Activated CD4-positive, CD25-positive, alpha-beta regulatory T cell treated with anti-CD3 and anti-CD28 coated beads, Interleukin-2, amount 50 U/mL, for 24 hours (primary cell): ENCODE measurements around the gene SH3RF1.

Source experiments
- ATAC-seq, 2 donors: fragments of 150-1000 bp; cut with Tn5 transposase; one replicate each; pipeline ENCODE4 v1.10.0; 2021; ENCODE audit warnings: mild to moderate bottlenecking in 1 of 2, moderate library complexity in 1 of 2

Gene SH3RF1

DNA sequence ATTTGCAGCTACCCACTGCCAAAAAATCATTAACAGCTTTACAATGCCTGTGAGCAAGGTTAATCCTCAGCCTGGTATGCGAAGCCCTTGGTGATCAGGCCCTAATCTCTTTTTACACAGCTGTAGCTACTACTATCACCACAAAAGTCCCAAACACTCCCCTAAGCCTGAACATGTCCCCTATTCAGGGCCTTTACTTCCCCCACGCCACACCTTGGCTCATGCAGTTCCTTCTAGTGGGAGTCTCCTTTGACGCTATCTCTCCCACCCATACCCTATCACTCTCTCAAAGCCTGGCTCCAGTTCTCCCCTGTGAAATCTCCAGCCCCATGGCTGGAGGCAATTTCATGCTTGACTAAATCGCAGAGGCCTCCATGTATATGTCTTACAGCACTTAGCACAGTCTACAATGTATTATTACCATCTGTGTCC, 170.1 kb downstream of the SH3RF1 start:
- no peak for ATAC-seq

DNA sequence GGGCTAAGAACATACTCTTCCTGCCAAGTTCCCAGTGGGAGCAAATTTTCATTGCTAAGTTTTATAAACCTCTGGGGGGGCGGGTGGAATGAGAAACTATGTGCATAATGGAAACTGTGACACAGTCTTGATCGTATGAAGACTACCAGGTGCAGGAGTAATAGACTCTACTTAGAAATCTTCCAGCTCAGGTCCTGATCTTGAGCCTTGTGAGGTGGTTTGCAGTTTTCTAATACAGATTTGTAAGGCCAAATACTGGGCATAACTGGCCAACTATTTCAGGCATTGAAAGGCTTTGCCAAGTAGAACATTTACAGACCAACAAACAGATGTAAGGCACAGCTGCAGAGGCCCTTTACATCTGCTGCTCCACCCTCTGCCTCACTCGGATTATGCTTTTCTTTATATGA, 171.0 kb downstream of the SH3RF1 start:
- no peak for ATAC-seq

DNA sequence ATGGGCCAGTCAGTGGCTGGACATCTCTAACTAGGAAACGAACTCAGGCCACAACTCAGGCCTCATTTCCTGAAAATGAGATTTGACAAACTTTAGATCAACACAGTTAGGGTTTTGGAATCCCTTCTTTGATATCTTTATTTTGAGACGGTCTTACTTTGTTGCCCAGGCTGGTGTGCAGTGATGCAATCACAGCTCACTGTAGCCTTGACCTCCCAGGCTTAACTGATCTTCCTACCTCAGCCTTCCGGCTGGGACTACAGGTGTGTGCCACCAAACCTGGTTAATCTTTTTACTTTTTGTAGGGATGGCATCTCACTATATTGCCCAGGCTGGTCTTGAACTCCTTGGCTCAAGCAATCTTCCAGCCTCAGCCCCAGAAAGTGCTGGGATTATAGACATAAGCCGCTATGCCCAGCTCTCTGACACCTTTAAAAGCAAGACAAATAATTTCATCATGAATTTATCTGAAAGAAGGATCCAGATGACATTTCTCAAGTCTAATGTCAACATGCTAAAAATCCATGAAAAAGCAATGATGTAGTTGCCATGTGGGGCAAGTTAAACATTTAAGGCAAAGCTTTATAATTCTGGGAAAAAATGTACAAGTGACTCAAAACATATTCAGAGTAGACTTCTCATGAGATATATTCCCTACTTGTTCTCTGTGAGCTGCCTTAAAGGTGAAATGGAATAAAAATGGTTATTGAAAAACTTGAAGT, 171.6 kb downstream of the SH3RF1 start:
- ATAC-seq: no peak

DNA sequence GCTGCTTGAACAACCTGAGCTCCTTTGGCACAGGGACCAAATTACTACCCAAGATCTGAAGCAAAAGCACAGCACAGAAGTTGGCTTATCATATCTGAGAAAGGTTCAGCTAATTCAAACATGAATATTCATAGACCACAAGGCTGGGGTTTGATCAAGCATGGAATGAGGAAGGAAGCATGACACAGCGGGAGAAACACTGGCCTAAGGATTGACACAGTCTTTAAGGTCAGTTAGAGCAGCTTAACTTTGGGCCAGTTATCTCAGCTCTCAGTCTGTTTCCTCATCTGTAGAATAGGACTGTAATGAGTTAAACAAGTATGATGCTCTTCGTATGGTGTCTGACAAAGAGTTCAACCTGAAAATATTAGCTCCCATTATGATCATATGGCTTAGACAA, 172.2 kb downstream of the SH3RF1 start:
- peak in 1 of 2 donors; percentile 22 for ATAC-seq

DNA sequence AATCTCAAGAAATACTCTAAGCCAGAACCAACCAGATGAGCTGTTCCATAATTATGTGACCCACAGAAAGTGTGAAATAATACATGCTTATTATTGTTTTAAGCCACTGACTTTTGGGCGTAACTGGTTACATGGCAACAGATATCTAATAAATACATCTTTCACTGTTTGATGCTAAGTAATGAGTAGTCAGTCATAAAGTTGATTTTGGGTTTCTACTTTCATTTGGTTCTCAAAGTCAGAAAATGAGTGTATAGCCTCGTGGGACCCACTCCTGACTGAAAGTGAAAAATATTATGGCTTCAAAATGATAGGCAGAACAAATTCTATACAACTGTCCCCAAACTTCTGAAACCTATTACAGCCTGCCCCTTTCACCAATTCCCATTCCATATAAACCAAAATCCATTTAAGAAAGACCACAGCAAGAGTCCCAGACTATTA, 172.7 kb downstream of the SH3RF1 start:
- peak; percentile 26 to 46 for ATAC-seq

DNA sequence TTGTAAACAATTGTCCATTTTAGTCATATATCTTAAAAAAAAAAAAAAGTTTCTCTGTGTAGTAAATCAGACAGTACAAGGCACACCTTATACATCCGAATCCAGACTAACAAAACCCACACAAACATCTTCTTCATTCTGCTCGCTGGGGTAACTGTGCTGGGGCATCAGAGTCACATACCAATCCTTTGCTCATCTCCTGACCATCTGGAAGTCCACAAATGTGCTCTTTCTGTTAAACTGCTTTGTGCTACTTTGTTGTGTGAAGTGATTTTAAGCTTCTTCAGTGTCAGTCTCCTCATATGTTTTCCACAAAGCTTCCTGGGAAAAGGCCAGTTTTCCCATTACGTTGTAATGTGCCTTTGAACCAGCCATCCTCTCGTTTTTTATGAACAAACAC, 174.5 kb downstream of the SH3RF1 start:
- no peak for ATAC-seq

DNA sequence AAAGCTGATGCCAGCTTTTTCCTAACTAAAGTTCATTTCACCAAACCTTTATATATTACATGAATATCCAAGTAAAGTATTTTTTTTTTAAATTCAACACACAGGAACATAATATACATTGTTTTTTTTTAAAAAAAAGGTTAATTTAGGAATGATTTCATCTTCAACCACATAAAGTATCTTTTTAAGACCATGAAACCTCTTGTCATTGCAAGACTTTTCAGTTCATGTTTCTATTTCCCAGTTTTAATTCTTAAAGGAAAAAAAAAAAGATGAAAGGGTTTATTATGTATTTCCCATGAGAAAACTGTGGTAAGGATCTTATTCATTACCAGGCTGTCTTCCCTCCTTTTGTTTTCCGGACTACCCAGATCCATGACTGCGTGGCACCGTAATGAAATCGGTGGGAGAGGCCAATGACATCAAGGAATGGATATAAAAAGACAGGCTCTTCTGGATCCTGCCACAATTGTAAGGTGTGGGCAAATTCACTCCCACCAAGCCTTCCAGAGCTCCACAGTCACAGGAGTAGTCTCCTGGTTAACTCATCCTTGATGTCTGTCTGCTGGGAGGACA, 176.0 kb downstream of the SH3RF1 start:
- no peak for ATAC-seq

DNA sequence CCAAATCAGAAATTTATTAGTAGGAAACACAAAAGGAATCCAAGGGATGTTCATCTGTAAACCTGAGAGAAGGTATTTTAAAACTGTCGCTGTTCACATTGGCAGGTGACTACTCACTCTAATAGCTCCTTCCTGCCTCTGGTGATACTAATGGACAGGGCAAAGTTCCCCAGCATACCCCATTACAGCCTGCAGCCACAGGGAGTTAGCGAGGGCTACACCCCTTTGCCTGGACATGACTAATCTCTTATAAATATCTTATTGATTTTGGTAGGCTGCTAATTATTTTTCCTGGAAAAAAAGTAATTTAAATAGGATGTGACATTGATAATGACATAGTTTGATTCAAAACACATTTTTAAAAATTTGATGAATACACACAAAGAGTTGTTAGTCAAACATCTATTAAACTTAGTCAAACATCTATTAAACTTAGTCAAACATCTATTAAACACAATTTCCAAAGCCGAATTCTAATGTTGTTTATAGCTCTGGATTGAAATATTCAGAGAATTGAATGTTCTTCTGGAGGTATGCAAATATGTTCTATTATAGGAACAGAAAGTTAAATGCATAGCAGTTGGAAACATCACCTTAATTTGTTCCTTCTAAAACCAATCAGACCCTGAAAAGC, 177.8 kb downstream of the SH3RF1 start:
- no peak for ATAC-seq

DNA sequence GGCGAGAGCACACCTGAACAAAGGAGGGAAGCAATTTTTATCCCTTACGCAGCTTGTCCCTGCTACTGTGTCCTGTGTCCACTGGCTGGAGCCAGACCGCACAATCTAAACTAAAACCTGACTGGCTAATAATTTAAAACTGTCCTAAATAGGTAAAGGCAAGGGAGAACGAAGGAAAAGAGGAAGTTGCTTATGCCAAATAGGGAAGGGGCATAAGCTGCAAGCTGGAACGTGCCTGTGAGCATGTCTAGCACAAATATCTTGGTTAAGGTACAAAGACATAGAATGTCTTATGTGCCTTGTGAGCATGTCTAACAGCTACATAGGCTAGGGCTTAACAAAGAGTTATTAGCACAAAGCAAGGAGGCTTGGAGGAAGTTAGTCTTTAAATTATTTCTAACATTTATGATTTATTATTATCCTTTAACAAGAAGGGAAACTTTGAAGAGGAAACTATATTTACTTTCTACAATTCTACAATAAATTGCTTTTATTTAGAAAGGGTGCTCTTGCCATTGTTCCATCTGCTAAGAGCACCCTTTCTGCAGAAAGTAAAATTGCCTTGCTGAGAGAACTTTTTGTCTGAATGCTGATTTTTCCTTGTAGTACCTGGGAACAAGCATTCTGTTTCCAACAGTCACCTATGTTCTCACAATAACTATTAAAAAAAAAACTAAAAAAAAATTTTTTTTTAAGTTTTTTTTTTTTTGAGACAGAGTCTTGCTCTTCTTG, 180.1 kb downstream of the SH3RF1 start:
- ATAC-seq: no peak

DNA sequence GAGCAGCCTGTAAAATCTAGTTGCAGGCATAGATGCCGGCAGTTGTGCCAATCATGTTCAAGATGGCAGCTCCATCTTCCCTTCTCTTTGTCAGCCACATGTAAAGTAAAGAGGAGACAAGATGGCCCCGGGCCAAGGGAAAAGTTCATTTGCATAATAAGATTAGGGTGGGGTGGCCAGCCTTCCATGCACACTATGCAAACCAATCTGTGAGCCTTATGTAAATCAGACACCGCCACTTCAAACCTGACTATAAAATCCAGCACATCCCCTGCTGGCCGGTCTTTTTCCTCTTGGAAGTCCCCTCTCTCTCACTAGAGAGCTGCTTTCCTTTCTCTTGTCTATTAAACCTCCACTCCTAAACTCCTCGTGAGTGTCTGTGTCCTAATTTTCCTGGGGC, 181.8 kb downstream of the SH3RF1 start:
- ATAC-seq: no peak

DNA sequence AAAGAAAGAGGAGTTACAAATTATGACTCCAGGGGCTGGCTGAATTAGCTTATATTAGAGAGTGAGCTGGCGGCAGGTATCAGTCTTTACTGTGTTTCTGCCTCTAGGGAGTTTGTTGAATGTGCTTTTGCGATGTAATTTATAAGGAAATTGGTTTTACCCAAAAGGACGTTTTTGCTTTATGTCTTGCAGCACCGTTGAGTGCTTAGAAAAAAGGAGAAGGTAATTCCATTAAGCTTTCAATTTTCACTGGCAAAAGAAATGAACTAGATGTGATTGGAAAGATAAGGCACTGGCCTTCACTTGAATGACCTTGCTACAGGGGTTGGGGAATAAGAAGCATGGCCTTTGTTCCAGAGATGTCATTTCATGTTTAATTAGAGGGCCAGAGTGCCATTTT, 185.8 kb downstream of the SH3RF1 start:
- no peak for ATAC-seq

DNA sequence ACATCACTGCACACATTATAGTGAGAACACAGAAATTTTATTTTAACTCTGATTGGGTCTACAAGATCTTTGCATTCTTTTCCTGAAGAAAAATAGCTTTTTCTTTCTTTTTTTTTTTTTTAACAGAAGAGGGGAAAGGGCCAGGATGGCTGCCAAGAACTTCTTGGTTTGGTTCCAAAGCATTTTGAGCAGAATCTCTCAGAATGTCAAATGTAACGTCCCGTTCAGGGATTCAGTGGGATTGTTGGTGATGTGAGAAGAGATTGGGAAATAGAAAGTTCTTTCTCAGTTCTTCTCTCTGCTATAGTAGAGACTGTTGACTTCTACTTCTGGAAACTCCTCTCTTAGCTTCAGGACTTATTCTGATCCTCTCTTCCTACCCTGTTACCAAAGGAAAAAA, 189.8 kb downstream of the SH3RF1 start:
- no peak for ATAC-seq

DNA sequence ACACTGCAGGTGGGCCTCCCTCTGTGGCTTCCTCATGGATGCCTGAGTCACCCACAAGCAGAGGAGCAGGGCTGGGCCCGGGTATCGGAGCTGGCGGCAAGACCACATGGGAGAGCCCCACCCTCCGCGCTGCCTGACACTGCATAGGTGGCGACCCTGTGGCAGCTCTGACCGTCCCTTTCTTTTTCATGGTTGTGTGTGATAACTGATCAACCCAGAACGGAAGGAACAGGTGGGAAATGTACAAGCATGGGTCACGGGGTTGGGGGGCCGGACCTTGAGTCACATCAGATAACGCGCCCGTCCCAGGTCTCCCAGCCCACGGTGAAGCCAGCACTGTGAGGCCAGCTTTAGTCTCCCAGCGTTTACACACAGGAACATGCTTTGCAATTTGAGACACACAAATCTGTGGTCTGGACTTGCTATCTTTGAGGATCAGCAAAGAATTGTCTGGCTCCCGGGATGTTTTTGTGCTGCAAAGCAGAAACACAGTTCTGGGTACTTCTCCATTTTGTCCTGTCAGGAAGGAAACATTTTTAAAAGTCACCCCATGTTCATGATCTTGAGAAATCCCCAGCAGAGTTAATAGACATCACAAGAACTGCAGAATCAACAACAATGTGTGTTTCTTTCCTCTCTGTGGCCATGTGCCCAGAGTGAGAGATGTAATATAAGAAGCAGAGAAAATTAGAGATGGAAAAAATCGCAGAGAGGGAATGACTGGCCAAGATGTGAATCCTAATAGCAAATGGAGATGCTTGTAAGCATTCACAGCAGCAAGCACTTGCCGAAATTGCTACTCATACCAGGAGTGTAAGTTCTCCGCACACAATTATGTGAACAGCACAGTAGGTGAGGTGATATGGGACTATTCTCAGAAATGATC, 190.6 kb downstream of the SH3RF1 start:
- peak in 1 of 2 donors; percentile 52 for ATAC-seq

DNA sequence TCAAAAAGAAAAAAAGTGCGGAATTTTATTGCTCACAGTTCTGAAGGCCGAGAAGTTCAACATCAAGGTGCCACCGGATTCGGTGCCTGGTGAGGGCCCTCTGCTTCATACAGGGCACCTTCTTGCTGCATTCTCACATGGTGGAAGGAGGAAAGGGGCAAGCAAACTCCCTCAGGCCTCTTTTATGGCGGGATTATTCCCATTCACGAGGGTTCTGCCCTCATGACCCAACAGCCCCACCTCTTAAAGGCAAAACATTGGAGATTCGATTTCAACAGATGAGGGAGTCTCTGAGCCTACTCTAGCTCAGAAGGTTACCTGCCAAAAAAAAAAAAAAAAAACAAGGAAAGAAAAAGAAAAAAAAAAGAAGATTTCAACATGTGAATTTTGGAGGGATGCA, 196.6 kb downstream of the SH3RF1 start:
- no peak for ATAC-seq

DNA sequence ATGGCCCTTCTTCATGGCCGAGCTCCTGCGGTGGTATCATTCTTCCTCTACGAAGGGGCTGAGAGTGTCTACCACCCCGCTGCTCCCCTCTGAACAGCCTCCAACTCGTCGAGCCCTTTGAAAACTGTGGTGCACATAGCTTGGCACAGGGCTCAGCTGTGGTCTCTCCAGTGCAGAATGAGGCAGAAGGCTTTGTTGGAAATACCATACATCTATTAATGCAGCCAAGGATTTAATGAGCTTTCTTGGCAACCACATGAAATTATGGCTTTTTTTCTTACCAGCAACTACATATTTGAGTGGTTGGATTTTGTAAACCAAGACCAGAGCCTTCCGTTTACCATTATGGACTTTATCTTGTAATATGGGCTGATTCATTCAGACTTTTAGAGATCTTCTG, 199.0 kb downstream of the SH3RF1 start:
- ATAC-seq: no peak

DNA sequence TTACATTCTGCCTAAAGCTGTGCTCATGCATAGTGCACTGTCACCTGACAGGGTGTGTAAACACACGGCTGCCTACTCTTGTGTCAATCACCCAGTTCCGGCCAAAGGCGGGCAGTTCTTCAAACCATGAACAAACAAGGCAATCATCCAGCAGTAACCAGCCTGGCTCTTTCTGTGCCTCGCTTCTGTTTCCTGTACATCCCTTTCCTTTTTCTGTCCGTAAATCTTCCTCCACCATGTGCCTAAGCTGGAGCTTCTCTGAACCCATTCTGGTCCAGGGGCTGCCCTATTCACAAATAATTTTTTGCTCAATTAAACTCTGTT, 199.9 kb downstream of the SH3RF1 start:
- no peak for ATAC-seq

DNA sequence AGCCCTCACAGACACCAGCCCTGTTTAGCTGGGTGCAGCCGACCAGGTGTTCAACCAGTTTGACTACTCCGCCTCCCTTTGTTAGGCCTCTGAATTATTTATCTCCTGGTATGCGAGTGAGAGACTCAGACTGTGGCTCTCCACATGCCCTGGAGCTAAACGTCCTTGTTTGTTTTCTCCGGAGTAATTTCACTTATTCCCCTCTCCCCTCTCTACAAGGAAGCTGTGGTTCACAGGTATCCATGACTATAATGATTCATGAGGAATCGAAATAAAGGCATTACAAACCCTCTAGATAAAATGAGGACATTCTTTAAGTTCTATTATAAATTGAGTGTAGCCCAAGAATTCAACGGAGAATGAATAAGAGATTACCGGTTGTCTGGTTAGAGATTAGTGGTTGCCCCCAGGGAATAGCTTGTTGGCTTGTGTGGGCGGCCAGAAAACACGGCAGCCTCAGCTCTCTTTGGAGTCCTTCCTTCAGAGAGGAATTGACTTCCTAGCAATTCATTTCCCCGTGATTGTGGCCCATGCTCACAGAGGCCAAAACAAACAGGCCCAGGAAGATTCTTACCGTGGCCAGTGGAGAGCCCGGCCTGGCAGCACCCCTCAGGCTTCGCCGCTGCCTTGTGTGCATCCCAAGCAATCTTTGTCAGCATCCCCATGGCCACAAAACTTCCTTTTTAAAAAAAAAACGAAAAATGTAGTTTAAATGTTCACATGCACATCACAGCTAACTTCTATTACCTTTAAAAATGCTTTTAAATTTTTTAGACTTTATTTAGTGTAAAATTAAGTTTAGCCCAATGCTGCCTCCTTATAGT, 200.5 kb downstream of the SH3RF1 start:
- ATAC-seq: no peak

DNA sequence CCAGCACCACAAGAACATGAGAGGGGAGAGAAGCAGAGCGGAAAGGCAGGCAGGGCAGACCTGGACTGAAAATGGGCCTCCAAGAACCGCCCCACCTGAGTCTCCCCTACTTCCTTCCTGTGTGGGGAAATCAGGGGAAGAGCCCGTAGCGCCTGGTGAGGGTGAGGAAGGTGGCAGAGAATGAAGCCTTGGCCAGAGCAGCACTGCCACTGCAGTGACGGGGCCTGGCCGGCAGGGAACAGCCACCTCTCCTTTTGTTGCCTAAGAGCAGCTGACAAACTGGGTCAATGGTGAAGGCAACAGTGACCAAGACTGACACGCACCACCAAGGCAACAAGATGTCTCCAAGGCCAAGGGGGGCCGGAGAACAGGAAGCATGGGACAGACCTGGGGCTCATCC, 202.3 kb downstream of the SH3RF1 start:
- no peak for ATAC-seq

DNA sequence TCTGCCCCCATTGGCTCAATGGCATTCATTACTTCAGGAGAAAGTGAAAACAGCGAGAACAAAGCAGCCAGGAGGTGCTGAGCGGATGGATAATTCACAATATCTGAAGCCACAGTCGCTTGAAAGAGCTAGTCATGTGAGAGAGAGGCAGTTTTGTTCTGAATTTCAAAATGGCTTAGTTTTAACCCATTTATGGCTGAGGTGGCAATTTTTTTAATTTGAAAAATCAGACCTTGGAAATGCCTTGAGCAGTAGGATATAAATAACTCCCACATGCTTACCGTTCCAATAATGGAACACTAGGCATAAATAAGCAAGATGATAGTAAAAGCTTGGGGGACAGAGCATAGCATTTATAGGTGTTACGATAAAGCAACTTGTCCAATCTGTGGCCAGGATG, 203.8 kb downstream of the SH3RF1 start:
- no peak for ATAC-seq

DNA sequence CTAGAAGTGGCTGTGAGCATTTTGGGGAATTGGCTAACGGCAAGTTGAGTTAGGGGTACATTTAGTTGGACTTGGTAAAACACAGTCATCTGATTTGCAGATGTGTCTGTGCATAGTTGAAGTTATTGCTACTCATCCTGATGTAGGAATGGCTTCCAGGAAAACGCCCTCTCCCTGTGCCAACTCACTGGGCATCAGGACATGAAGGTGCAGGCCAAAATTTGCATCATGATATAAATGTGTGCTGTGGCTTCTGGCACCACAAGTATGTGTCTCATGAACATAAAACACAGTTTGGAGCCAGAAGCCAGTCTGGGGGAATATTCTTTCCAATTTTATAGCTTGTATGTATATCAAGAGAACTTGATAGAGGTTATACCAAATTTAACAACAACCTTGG, 206.5 kb downstream of the SH3RF1 start:
- ATAC-seq: no peak

DNA sequence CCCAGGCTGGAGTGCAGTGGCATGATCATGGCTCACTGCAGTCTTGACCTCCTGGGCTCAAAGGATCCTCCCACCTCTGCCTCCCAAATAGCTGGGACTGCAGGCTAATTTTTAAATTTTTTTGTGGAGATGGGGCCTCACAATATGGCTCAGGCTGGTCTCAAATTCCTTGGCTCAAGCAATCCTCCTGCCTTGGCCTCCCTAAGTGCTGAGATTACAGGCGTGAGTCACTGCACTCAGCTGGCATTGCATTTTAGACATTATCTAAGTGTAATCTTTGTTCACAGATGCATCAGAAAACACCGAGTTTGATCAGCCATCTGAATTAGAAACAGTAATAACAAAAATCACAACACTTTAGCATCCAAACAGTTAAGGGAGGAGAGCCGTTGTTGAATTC, 207.3 kb downstream of the SH3RF1 start:
- no peak for ATAC-seq

DNA sequence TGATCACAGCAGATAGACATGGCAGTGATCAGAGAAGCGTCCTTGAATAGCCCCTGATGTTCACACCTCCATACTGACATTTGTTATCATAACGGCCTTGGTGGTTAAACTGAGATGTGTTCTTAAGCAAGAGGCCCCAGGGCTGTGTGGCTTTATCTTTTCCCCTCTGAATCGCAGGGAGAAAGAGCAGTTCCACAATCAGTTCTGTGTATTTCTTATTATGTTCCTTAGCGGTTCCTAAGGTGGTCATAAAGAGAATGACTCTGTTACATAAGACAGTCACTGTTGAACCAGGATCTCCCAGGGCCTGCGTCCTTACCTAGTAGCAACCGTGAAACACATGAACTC, 207.9 kb downstream of the SH3RF1 start:
- ATAC-seq: no peak
